Hepatic stellate cell (primary cell): ENCODE data around the gene ST6GAL1.
"Not testable (repeated sequence)": the region's sequence is repeated elsewhere in the genome, so short reads cannot be mapped to it uniquely, and the experiment has no call there.

Experiments used
- DNase-seq: peaks from one replicate; pipeline ENCODE4 v3.0.0; 2011; ENCODE audit warnings: low spot score

Gene ST6GAL1

DNA sequence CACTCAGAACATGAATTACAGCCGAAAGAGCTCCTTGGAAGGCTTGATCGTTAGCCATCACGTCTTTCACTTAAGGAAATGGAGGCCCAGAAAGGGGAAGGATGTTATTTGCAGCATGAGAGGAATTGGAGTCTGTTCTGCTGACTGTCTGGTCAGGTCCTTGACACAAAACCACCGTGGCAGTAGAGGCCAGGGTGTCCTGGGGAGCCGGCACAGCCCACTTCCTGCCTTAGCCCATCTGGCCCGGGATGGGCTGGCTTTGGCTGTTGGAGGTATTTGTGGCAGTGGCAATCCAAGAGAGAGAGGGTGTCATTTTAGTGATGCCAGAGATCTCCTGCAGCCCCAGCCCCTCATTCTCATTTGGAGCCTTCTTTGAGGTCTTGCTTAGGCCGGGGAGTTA is 37.4 kb downstream of the ST6GAL1 start:
- no peak for DNase-seq

DNA sequence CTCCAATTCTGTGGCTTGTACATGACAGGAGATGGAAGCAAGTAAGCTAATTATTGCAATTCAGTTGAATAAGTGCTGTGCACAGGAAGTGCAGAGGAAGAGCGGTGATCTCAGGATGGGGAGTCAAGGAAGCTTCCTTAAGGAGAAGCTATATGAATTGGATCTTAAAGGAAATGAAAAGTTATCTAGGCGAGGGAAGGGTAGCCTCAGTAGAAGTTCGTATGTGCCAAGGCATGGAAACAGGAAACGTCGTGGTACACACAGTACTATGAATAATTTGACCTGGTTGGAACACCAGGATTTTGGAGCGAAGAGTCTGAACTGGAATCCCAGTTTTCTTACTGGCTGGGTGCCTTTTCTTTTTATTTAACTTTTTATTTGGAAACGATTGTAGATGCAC is 39.3 kb downstream of the ST6GAL1 start:
- DNase-seq = no peak

- not testable (repeated sequence) for DNase-seq
Observed at GRCh38 chr3:186971106-186971505, 40.8 kb downstream of the ST6GAL1 start.

DNA sequence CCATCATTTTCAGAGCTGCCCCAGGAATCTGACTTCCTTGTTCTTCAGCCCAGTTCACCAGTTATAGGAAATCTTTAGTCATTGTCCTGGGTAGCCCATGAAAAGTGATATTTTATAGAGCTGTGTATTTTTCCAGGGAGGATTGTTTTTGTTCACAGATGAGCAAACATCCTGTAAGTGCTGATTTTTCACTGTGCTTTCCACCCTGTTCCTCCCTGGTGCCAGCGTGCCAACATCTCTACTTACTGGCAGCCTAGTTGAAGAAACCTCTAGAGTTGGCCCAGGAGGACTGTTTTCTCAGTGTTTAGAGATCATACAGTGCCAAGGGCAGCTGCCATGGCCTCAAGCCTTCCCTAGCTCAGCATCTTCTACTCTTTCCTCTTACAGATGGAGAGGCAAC is 41.3 kb downstream of the ST6GAL1 start:
- DNase-seq = no peak

GRCh38 chr3:186973702-186974101 is 43.4 kb downstream of the ST6GAL1 start:
- no peak for DNase-seq

- DNase-seq = no peak
Observed at GRCh38 chr3:186974824-186975313, 44.5 kb downstream of the ST6GAL1 start.

GRCh38 chr3:186975726-186976125 is 45.4 kb downstream of the ST6GAL1 start:
- no peak for DNase-seq

- peak; percentile 35 for DNase-seq
Observed at GRCh38 chr3:186976837-186977750, 46.8 kb downstream of the ST6GAL1 start.

- DNase-seq = no peak
Observed at GRCh38 chr3:186978712-186979111, 48.4 kb downstream of the ST6GAL1 start.

- DNase-seq = no peak
Observed at GRCh38 chr3:186979852-186980251, 49.5 kb downstream of the ST6GAL1 start.

DNA sequence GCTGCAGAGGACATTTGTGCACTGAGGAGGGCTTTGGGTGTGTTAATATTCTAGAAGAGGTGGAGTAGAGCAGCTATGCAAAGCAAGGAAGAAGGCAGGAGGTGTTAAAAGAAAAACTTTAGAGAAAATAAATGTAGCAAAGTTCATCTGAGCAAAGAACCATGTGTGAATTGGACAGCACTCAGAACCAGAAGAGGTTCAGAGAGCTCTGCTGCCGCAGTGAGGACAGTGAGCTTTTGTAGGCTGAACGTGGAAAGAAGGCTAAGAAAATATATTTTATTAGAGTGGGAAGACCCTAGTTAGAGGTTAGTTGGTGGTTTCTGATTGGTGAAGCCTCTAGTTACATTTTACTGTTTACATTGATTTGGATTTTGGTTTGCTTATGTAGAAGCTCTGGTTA is 50.7 kb downstream of the ST6GAL1 start:
- no peak for DNase-seq

DNA sequence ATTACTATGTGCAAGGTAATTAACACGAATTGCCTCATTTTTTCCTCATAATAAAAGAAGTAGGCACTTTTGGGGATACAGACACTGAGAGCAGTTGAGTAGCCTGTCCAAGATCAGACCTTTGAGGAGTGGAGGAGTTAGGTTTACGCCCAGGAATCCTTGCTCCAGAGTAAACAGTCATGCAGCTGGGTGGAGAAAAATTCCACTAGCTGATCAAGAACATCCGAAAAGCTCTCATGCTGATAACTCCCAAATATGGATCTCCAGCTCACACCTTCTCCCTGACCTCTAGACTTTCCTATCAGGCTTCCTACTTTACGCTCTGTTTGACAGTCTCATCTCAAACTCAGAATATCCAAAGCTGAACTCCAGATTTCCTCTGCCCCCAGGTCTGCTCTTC is 53.3 kb downstream of the ST6GAL1 start:
- DNase-seq = no peak

- no peak for DNase-seq
Observed at GRCh38 chr3:186984064-186984463, 53.7 kb downstream of the ST6GAL1 start.

- DNase-seq = no peak
Observed at GRCh38 chr3:186985661-186986364, 55.5 kb downstream of the ST6GAL1 start.

- no peak for DNase-seq
Observed at GRCh38 chr3:186986406-186986805, 56.1 kb downstream of the ST6GAL1 start.

GRCh38 chr3:186986816-186987215 is 56.5 kb downstream of the ST6GAL1 start:
- no peak for DNase-seq

GRCh38 chr3:186988806-186989205 is 58.5 kb downstream of the ST6GAL1 start:
- DNase-seq = no peak

GRCh38 chr3:186989429-186989828 is 59.1 kb downstream of the ST6GAL1 start:
- no peak for DNase-seq

GRCh38 chr3:186990277-186990676 is 60.0 kb downstream of the ST6GAL1 start:
- DNase-seq = no peak

DNA sequence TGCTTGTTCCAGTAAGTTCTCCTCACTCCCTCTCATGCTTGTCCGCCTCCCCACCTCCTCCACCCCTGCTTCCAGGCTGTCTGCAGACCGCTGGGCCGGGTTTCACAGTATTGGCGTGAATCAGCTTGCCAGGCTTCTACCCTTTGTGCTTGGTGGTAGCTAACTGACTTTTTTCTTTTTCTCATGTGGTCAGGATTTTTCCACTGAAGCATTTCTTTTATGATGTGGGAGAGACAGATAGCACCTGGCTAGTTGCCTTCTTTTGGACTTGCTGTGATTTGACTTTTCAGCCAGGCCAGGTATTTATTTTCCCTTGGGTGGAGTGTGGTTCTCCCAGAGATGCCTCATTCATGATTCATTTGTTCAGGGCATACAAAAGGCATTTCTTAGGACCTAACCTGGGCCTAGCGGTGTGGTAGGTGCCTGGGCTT is 60.6 kb downstream of the ST6GAL1 start:
- DNase-seq = no peak

DNA sequence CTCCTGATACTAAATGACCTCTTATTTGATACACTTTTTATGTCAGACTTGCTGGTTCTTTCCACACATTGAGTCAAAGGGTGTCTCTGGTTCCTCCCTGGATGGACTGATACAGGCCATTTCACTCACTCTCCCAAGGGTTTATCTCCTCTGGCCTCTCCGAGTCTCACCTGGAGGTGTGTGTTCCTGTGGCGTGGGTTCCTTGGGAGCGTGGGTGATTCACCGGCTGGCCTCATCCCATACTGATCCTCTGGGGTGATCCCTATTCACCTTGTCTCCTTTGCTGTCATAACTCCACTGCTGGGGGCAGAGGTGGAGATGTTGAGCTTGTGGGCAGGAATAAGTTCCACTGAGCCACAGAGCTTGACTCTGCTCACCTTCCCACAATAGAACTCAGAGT is 61.1 kb downstream of the ST6GAL1 start:
- no peak for DNase-seq

DNA sequence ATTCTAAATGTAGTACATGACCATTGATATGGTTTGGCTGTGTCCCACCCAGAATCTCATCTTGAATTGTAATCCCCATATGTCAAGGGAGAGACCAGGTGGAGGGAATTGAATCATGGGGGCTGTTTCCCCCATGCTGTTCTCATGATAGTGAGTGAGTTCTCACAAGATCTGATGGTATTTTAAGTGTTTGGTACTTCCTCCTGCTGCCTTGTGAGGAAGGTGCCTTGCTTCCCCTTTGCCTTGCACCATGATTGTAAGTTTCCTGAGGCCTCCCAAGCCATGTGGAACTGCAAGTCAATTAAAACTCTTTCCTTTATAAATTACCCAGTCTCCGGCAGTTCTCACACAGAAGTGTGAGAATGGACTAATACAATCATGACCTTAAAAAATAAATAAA is 61.8 kb downstream of the ST6GAL1 start:
- not testable (repeated sequence) for DNase-seq

DNA sequence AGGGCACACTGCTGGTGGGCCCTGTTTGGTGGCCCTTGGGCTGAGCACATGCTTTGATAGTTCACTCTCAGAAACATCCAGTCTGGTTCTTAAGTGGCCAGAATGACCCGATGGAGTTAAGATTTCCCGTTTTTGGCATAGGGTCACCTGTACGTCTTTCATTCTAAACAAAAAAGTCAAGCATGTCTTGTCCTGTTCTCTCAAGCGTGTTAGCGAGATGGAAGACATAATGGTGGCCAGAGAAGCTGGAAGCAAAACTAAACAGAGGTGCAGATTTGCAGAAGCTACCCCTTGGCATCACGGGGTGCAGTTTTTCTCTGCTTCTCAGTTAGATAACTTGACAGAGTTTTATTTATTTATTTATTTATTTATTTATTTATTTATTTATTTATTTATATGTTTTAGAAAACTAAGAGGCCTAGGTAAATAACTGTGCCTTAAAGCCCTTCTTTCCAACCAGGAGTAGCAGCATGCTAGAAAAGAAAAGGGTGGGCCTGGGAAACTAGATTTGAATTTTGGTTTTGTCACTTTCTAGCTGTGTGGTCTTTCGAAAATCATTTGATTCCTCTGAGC is 63.0 kb downstream of the ST6GAL1 start:
- no peak for DNase-seq
